Astrocyte of the cerebellum (primary cell): ENCODE measurements around the gene HK1.

ENCODE experiments used
- DNase-seq: peaks from one replicate; pipeline ENCODE4 v3.0.0-alpha.2; 2011; ENCODE audit warnings: low read depth
- H3K4me3 ChIP-seq: 2 replicates; pipeline ENCODE4 v1.5.1; 2011; ENCODE audit warnings: mild to moderate bottlenecking, low read depth, low read length, moderate library complexity
- CTCF ChIP-seq: IDR thresholded peaks from 2 replicates; pipeline ENCODE4 v1.5.1; 2012; ENCODE audit warnings: low read length, low read depth, moderate library complexity, mild to moderate bottlenecking; ENCODE audit errors: missing control alignments
- in situ Hi-C: cut with HindIII; loops from 2 replicates; pipeline ENCODE4 v1.10.0; 2017; ENCODE audit warnings: low sequenced_read_pairs

The HK1 gene

DNA sequence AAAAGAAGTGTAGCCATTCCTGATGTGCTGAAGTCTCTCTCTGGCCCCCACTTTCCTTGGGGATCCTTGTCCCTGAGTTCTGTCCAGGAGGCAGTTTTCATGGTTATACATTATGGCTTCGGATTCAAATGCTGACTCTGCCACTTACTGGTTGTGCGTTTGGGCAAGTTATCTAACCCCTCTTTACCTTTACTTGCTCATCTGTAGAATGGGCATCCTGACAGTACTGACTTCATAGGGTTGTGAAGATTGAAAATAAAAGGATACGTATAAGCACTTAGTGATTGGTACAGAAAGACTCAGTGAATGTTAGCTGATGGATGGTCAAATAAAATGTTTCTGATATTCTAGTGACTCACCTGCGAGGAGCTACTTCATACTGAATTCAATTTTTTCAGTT, 73.3 kb downstream of the HK1 start:
- TF ChIP-seq CTCF: no peak
- in situ Hi-C loops: no loop called here
- DNase-seq: no peak
- H3K4me3 ChIP-seq: no peak overlapping the region

DNA sequence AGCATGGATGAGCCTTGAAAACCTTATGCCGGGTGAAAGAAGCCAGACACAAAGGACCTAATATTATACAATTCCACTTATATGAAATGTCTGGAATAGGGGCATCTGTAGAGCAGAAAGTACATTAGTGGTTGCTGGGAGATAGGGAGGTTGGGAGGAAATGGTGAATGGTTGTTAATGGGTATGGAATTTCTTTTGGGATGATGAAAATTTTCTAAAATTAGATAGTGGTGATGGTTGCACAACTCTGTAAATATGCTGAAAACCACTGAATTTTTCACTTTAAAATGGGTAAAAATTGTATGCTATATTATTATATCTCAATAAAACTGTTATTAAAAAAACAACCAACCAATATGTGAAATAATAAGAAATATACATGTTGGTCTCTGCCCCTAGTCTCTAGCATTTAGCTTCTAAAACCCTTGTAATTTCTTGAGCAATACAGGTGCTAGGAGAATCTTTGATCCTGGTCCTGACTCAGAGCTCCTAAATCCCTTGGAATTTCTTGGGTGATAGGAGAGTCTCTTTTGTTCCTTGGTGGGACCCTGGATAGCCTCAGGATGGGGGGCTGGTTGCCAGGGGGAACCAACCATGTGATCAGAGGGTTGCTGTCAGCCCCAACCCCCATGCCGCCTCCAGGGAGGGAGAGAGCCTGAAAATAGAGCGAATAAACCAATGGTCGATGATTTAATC, 74.4 kb downstream of the HK1 start:
- no peak for TF ChIP-seq CTCF
- in situ Hi-C loops: no loop called here
- DNase-seq: no peak
- H3K4me3 ChIP-seq: no peak overlapping the region

DNA sequence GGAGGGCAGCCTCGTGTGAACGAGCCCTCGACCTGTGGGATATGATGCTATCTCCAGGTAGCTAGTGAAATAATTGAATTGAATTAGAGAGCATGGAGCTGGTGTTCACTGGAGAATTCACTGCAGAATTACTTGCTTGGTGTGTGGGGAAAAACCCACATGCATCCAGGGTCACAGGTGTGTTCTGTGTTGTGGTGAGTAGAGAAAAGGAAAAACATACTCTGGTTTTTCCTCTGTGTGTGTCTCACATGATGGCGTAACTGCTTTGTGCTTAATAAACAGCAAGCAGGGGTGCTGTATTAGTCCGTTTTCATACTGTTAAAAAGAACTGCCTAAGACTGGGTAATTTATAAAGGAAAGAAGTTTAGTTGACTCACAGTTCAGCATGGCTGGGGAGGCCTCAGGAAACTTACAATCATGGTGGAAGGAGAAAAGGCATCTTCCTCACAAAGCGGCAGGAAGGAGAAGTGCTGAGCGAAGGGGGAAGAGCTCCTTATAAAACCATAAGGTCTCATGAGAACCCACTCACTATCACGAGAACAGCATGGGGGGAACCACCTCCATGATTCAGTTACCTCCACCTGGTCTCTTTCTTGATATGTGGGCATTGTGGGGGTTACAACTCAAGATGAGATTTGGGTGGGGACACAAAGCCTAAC, 75.8 kb downstream of the HK1 start:
- in situ Hi-C loops: no loop called here
- no peak for TF ChIP-seq CTCF
- H3K4me3 ChIP-seq: no peak overlapping the region
- no peak for DNase-seq

GRCh38 chr10:69356187-69356586, 77.9 kb downstream of the HK1 start:
- no peak for TF ChIP-seq CTCF
- in situ Hi-C loops: no loop called here
- DNase-seq: no peak
- no peak overlapping the region for H3K4me3 ChIP-seq

- no peak for DNase-seq
- in situ Hi-C loops: no loop called here
- peak; percentile 14 for TF ChIP-seq CTCF
- H3K4me3 ChIP-seq: no peak overlapping the region
These were observed 80.0 kb downstream of the HK1 start for GRCh38 chr10:69358148-69358795.

- in situ Hi-C loops: no loop called here
- no peak for TF ChIP-seq CTCF
- no peak for DNase-seq
- H3K4me3 ChIP-seq: no peak overlapping the region
These were observed 80.9 kb downstream of the HK1 start for GRCh38 chr10:69359148-69359547.
